GM19452 (cell line): ENCODE measurements around the gene ANKRD1.
"Not testable (repeated sequence)": the region's sequence is repeated elsewhere in the genome, so short reads cannot be mapped to it uniquely, and the experiment has no call there.

Experiments
- ATAC-seq: cut with Tn5 transposase; IDR thresholded peaks from one replicate; pipeline ENCODE4 v1.9.1; 2021; ENCODE audit not compliant: unreplicated experiment

ANKRD1 gene

GRCh38 chr10:90920986-90921666, at the start of gene ANKRD1:
TSS of gene ANKRD1 (minus strand) at chr10:90921087. CDS start at chr10:90921027, 60 bp downstream.
- ATAC-seq = no peak

- ATAC-seq = no peak
These were observed 49.2 kb upstream of the ANKRD1 start for GRCh38 chr10:90969947-90970673.

GRCh38 chr10:90969121-90969534, 48.2 kb upstream of the ANKRD1 start:
- ATAC-seq = no peak

GRCh38 chr10:90968328-90969081, 47.6 kb upstream of the ANKRD1 start:
- no peak for ATAC-seq

- no peak for ATAC-seq
These were observed 47.0 kb upstream of the ANKRD1 start for GRCh38 chr10:90967865-90968264.

- no peak for ATAC-seq
These were observed 45.3 kb upstream of the ANKRD1 start for GRCh38 chr10:90966146-90966545.

GRCh38 chr10:90965720-90966119, 44.8 kb upstream of the ANKRD1 start:
- no peak for ATAC-seq

- no peak for ATAC-seq
These were observed 44.0 kb upstream of the ANKRD1 start for GRCh38 chr10:90964781-90965465.

- no peak for ATAC-seq
These were observed 42.4 kb upstream of the ANKRD1 start for GRCh38 chr10:90963331-90963730.

GRCh38 chr10:90960355-90960814, 39.5 kb upstream of the ANKRD1 start:
- ATAC-seq = peak; percentile 76

GRCh38 chr10:90959826-90960225, 38.9 kb upstream of the ANKRD1 start:
- no peak for ATAC-seq

- ATAC-seq = no peak
These were observed 37.9 kb upstream of the ANKRD1 start for GRCh38 chr10:90958781-90959180.

- no peak for ATAC-seq
These were observed 26.4 kb upstream of the ANKRD1 start for GRCh38 chr10:90947030-90947960.

GRCh38 chr10:90945491-90946070, 24.7 kb upstream of the ANKRD1 start:
- no peak for ATAC-seq

GRCh38 chr10:90944749-90945148, 23.9 kb upstream of the ANKRD1 start:
- no peak for ATAC-seq

- ATAC-seq = not testable (repeated sequence)
These were observed 22.1 kb upstream of the ANKRD1 start for GRCh38 chr10:90942980-90943379.

GRCh38 chr10:90939648-90940047, 18.8 kb upstream of the ANKRD1 start:
- ATAC-seq = no peak

- no peak for ATAC-seq
These were observed 18.2 kb upstream of the ANKRD1 start for GRCh38 chr10:90939116-90939515.

- no peak for ATAC-seq
These were observed 16.9 kb upstream of the ANKRD1 start for GRCh38 chr10:90937645-90938258.
